ENCODE measurements around the gene VEGFB.

DNA sequence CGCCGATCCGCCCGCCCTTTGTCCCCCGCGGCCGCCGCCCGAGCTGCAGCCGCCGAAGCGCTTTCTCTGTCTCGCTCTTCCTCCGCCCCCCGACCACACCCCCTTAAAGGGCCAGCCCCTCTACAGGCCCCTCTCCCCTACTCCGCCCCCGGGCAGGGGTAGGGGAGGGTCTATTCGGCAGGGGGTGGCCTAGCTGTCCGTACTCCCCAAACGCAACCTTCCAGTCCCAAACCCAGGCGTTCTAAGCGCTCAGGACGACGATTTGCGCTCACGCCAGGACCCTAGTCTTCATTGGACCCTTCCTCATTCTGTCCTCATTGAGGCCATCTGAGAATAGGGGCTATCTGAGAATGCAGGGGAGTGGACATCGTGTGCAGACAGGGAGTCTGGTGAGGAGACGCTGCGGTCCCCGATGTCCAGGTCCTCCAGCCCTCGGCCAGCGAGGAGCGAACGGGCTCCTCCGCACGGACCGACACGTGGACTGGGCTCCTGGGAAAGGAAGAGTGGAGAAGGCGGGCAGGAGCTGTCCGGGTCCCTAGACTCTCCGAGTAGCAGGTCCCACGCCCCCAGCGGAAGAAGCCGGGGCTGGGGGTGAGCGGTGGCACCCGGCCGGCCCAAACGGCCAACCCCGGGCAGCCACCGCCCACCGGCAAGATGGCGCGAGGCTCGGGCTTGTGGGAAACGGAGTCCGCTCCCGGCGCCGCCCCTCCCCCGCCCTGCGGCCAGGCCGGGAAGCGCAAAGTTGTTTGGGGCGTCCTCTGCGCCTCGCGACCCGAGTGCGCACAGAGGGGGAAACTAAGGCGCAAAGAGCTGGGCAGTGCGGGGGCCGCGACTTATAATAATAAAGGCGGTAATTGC, 12.7 kb downstream of the VEGFB start, which contains the start of gene PPP1R14B:
- peak; percentile 83 for TF ChIP-seq YY1 (IDR thresholded peaks at IDR 0.05; ENCODE audit: insufficient read depth, insufficient read length)
- no peak for TF ChIP-seq SUZ12 (IDR thresholded peaks at IDR 0.05; ENCODE audit: extremely low read depth, insufficient read depth, insufficient read length)

All from NT2/D1 (cell line).